LNCAP (cell line): Measurements from ENCODE around the gene PSAPL1.

Experiments used
- TF ChIP-seq, protein P1 (sequence below): fragments of 450-650 bp; IDR thresholded peaks from 2 replicates; pipeline ENCODE4 v1.5.1; 2017; ENCODE audit warnings: mild to moderate bottlenecking

Gene PSAPL1

GRCh38 chr4:7390906-7391636 lies 43.7 kb downstream of the PSAPL1 start:
- TF ChIP-seq, protein P1, sequence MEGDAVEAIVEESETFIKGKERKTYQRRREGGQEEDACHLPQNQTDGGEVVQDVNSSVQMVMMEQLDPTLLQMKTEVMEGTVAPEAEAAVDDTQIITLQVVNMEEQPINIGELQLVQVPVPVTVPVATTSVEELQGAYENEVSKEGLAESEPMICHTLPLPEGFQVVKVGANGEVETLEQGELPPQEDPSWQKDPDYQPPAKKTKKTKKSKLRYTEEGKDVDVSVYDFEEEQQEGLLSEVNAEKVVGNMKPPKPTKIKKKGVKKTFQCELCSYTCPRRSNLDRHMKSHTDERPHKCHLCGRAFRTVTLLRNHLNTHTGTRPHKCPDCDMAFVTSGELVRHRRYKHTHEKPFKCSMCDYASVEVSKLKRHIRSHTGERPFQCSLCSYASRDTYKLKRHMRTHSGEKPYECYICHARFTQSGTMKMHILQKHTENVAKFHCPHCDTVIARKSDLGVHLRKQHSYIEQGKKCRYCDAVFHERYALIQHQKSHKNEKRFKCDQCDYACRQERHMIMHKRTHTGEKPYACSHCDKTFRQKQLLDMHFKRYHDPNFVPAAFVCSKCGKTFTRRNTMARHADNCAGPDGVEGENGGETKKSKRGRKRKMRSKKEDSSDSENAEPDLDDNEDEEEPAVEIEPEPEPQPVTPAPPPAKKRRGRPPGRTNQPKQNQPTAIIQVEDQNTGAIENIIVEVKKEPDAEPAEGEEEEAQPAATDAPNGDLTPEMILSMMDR = no peak

DNA sequence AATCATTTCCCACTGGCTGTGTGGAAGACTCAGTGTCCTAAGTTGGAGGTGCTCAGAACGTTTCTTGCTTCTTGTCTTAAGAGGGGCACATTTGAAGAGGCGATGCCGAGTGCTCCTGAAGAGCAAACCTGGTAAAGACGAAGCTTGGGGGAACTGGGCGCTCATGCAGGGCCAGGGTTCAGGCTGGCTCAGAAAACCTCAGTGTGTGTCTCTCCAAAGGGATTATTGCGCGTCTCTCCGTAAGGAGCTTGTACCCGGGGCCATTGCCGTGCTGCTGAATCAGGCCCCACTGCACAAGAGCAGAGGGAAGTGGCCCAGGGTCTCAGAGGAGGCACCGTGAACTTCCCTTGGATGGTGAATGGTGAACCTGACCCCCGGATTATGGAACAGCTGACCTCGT lies 44.4 kb downstream of the PSAPL1 start:
- TF ChIP-seq, protein P1 = no peak

DNA sequence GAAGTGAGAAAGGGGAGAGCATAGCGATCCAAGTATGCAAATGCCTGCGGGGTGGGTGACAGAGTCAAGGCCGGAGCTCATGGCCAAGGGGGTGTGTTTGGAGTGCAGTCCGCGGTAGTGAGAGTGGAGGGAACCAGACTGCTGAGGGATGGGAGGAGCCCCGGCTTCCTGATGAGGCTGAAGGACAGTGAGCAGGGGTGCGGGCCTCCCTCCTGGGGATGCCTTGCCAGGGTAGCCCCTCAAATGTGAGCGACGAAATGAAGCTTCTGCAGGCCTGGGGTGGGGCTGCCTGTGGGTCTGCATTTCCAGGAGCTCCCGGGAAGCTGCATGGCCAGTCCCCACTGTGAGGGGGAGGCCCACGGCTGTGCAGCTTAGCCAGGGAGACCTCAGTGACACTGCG lies 45.0 kb downstream of the PSAPL1 start:
- TF ChIP-seq, protein P1 = no peak

DNA sequence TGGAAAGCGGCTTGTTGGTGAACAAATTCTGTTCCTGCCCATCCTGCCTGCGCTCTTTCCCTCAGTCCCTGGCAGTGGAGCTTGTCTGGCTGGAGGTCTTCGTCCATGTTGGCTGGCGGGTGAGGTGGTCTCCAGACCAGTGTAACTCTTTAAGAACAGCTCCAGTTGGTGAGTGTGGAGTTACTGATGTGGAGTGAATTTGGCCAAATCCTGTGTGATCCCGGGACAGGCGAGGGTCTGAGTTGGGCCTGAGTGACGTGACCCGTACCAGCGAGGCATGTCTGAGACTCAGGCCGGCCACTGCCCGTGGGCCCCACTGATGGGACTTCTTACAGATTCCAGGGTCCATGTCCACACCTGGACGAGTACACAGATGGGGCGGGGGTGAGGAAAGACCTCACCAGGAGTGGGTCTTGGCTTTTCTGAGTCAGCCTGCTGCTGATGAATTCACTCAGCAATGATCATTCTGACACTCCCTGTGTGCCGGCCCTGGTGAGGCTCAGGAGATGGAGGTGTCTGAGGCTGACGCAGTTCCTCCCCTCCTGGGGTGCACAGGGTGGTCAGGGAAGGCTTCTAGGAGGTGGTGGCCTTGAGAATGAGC lies 45.5 kb downstream of the PSAPL1 start:
- TF ChIP-seq, protein P1 = no peak

- TF ChIP-seq, protein P1 = no peak
These were observed 46.1 kb downstream of the PSAPL1 start for GRCh38 chr4:7388627-7389026.

GRCh38 chr4:7387925-7388324 lies 46.8 kb downstream of the PSAPL1 start:
- TF ChIP-seq, protein P1 = no peak

- TF ChIP-seq, protein P1 = no peak
These were observed 49.5 kb downstream of the PSAPL1 start for GRCh38 chr4:7384929-7385890.
